NT2/D1 (cell line): ENCODE data around the gene ABCF1.

ENCODE experiments used
- DNase-seq: peaks from one replicate; pipeline ENCODE4 v3.0.0-alpha.2; 2011; ENCODE audit warnings: low read depth, low spot score
- H3K27me3 ChIP-seq: 2 replicates; pipeline ENCODE4 v1.6.0; 2011; ENCODE audit warnings: mild to moderate bottlenecking; ENCODE audit not compliant: insufficient read length, insufficient read depth
- H3K36me3 ChIP-seq: 2 replicates; pipeline ENCODE4 v1.6.1; 2011; ENCODE audit warnings: mild to moderate bottlenecking, low read length, mixed read lengths; ENCODE audit not compliant: insufficient read depth, insufficient read length
- H3K4me1 ChIP-seq: 2 replicates; pipeline ENCODE4 v1.5.1; 2011; ENCODE audit not compliant: insufficient read depth, insufficient read length
- H3K4me3 ChIP-seq: 2 replicates; pipeline ENCODE4 v1.5.1; 2011; ENCODE audit warnings: low read depth; ENCODE audit not compliant: insufficient read length
- H3K9ac ChIP-seq: 2 replicates; pipeline ENCODE4 v1.6.0; 2011; ENCODE audit warnings: low read depth; ENCODE audit not compliant: insufficient read length
- H3K9me3 ChIP-seq: 2 replicates; pipeline ENCODE4 v1.5.1; 2011; ENCODE audit warnings: mild to moderate bottlenecking, low read length; ENCODE audit not compliant: insufficient read depth
- SUZ12 ChIP-seq: IDR thresholded peaks from 2 replicates; pipeline ENCODE4 v1.6.1; 2011; ENCODE audit not compliant: insufficient read length, insufficient read depth; ENCODE audit errors: extremely low read depth
- YY1 ChIP-seq: IDR thresholded peaks from 2 replicates; pipeline ENCODE4 v1.6.1; 2011; ENCODE audit not compliant: insufficient read length, insufficient read depth
- ZNF274 ChIP-seq: IDR thresholded peaks from 2 replicates; pipeline ENCODE4 v1.6.1; 2011; ENCODE audit warnings: mild to moderate bottlenecking, low read depth, low read length

ABCF1 gene

GRCh38 chr6:30625511-30625910, 54.3 kb downstream of the ABCF1 start:
- Histone ChIP-seq H3K4me1 (peaks cover 3% of the 10 kb centered on the region), H3K9me3 (no peaks in the 10 kb centered on the region), H3K36me3 (peaks cover 83% of the 10 kb centered on the region), H3K4me3 (no peak overlapping the region), H3K27me3 (no peaks in the 10 kb centered on the region), H3K9ac (no peak overlapping the region)
- TF ChIP-seq SUZ12 (no peak), ZNF274 (no peak), YY1 (no peak)
- no peak for DNase-seq

GRCh38 chr6:30626484-30627366, 55.5 kb downstream of the ABCF1 start, which contains the start of gene ATAT1:
TSS of gene ATAT1 (plus strand) at chr6:30626874.
- Histone ChIP-seq H3K36me3 (peaks cover 76% of the 10 kb centered on the region), H3K9me3 (no peaks in the 10 kb centered on the region), H3K9ac (peak within 1 kb of the TSS; percentile 86), H3K4me1 (peaks cover 3% of the 10 kb centered on the region), H3K4me3 (peak within 1 kb of the TSS; percentile 78), H3K27me3 (no peaks in the 10 kb centered on the region)
- peak; percentile 32 for DNase-seq
- no peak for TF ChIP-seq SUZ12
- TF ChIP-seq ZNF274 = no peak
- TF ChIP-seq YY1 = no peak

GRCh38 chr6:30635834-30636233, 64.6 kb downstream of the ABCF1 start:
- Histone ChIP-seq H3K4me1 (no peaks in the 10 kb centered on the region), H3K9me3 (no peaks in the 10 kb centered on the region), H3K9ac (no peak overlapping the region), H3K4me3 (no peak overlapping the region), H3K27me3 (no peaks in the 10 kb centered on the region), H3K36me3 (peaks cover 33% of the 10 kb centered on the region)
- no peak for DNase-seq
- TF ChIP-seq ZNF274 = no peak
- TF ChIP-seq SUZ12 = no peak
- no peak for TF ChIP-seq YY1

GRCh38 chr6:30640481-30640880, 69.2 kb downstream of the ABCF1 start:
- DNase-seq = no peak
- Histone ChIP-seq H3K36me3 (peaks cover 56% of the 10 kb centered on the region), H3K9ac (no peak overlapping the region)

GRCh38 chr6:30641048-30641447, 69.8 kb downstream of the ABCF1 start:
- H3K36me3 ChIP-seq = peaks cover 62% of the 10 kb centered on the region
- no peaks in the 10 kb centered on the region for H3K27me3 ChIP-seq
- H3K9ac ChIP-seq = no peak overlapping the region
- H3K9me3 ChIP-seq = no peaks in the 10 kb centered on the region
- DNase-seq = no peak
- H3K4me3 ChIP-seq = no peak overlapping the region
- H3K4me1 ChIP-seq = no peaks in the 10 kb centered on the region
- TF ChIP-seq SUZ12 (no peak), ZNF274 (no peak), YY1 (no peak)

More at GRCh38 chr6:30640481-30640880, 69.2 kb downstream of the ABCF1 start:
- Histone ChIP-seq H3K4me3 (no peak overlapping the region), H3K9me3 (no peaks in the 10 kb centered on the region), H3K4me1 (no peaks in the 10 kb centered on the region), H3K27me3 (no peaks in the 10 kb centered on the region)
- no peak for TF ChIP-seq ZNF274
- no peak for TF ChIP-seq YY1
- TF ChIP-seq SUZ12 = no peak
